Esophagus (tissue), 2 donors: Measurements from ENCODE around the gene TMEM131L. TPM values are rescaled to one million over a fixed set of nuclear protein-coding genes. Genes with fewer than 3 reads are reported as not detected.
"Not testable (repeated sequence)": the region's sequence is repeated elsewhere in the genome, so short reads cannot be mapped to it uniquely, and the experiment has no call there.

ENCODE experiments used
- H3K27ac ChIP-seq, 2 donors: one replicate each; pipeline ENCODE4 v1.5.1; 2013; ENCODE audit warnings: low read depth in 2 of 2, mild to moderate bottlenecking in 2 of 2, inconsistent platforms in 1 of 2, low read length in 1 of 2, moderate library complexity in 1 of 2
- H3K27me3 ChIP-seq, 2 donors: one replicate each; pipeline ENCODE4 v1.6.1; 2013; ENCODE audit warnings: low read length in 2 of 2, control low read depth in 1 of 2, mild to moderate bottlenecking in 1 of 2; ENCODE audit not compliant: insufficient read depth in 2 of 2, control insufficient read depth in 1 of 2
- H3K36me3 ChIP-seq, 2 donors: one replicate each; pipeline ENCODE4 v1.6.1; 2013; ENCODE audit warnings: low read length in 1 of 2; ENCODE audit not compliant: control insufficient read depth in 2 of 2, insufficient read depth in 2 of 2
- H3K4me1 ChIP-seq, 2 donors: one replicate each; pipeline ENCODE4 v1.6.1; 2013; ENCODE audit warnings: low read length in 1 of 2; ENCODE audit not compliant: control insufficient read depth in 2 of 2, insufficient read depth in 2 of 2
- H3K4me3 ChIP-seq, 2 donors: one replicate each; pipeline ENCODE4 v1.5.1; 2013; ENCODE audit warnings: low read length in 2 of 2, mild to moderate bottlenecking in 2 of 2, low read depth in 1 of 2, moderate library complexity in 1 of 2
- H3K9me3 ChIP-seq, 2 donors: one replicate each; pipeline ENCODE4 v1.6.1; 2013; ENCODE audit warnings: mild to moderate bottlenecking in 2 of 2, low read depth in 1 of 2, low read length in 1 of 2, moderate library complexity in 1 of 2; ENCODE audit not compliant: control insufficient read depth in 2 of 2, insufficient read depth in 1 of 2
- WGBS, 2 donors: extraction: QIAGEN DNeasy Blood & Tissue Kit; methylation state at CpG; one replicate each; pipeline ENCODE4 v1.1.7; 2013; 5-methylcytosine and 5-hydroxymethylcytosine counted together
- polyA plus RNA-seq, 2 donors: library from polyadenylated mRNA; stranded (reverse); fragments of 200-250 nt; gene quantifications; one replicate each; pipeline ENCODE4 v1.2.3, GENCODE V29; 2013
- donor health status: healthy with polysubstance abuse.
- donor health status: Bipolar disorder and iron deficiency.

Gene TMEM131L
- polyA plus RNA-seq, 2 donors: 3.4 to 4.0 TPM

DNA sequence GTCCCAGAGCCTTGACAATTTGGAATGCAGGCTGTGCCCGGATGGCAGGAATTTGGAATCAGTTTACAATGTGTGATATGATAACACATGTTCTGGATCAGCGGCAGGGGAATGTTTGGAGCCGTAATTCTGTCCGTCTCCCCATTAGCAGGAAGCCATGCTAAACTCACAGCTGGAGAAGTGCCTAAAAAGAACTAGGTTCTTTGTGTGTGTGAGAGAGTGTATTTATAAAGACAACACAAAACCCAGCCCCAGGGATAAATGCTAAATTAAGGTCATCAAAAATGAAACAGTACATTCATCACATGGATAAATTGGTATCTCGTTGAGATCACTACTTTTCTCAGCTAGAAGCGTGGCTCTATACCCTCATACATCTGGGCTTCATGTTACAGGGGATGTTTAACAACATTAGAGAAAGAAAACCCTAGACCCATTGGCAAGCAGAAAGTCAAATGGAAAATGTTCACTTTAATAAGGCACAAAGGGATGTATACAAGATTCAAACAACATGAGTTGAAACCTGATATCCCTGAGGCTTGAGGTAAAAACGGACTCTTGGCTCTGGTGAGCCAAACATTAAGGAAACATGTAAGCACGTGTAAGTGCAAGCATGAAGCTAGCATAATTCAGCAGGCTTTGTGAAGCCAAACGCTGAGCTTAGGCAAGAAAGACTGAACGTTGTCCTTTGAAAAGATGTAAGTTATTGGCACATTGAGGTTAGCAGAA is 18.0 kb upstream of the TMEM131L start:
- Histone ChIP-seq H3K36me3 (no peaks in the 10 kb centered on the region), H3K4me3 (no peak overlapping the region), H3K9me3 (no peaks in the 10 kb centered on the region), H3K27me3 (no peaks in the 10 kb centered on the region), H3K4me1 (no peaks in the 10 kb centered on the region), H3K27ac (peak overlapping the region in 1 of 2 donors; percentile 31)
- WGBS, 2 donors: 25 to 36% methylated on average over 10 of the region's 10 CpGs

DNA sequence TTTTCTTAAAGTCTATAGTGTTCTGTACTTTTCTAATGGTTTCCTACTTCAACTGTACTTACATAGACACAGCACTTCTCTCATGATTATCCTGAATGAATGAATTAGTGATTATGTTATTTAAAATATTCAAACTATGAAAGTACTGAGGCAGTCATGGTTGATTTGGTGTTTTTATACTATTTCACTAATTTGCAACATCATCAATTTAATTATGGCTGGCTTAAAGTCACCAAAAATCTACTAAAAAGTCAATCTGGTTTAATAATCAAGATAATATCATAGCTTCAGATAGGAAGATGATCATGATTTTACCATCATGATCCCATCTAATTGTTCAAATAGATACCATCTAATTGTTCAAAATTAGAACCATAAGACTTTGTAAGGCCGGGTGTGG is 16.8 kb upstream of the TMEM131L start:
- Histone ChIP-seq H3K36me3 (no peaks in the 10 kb centered on the region), H3K4me3 (no peak overlapping the region), H3K9me3 (no peaks in the 10 kb centered on the region), H3K4me1 (no peaks in the 10 kb centered on the region), H3K27ac (no peak overlapping the region), H3K27me3 (no peaks in the 10 kb centered on the region)
- 92 to 96% methylated on average over 1 of the region's 1 CpG for WGBS, 2 donors

DNA sequence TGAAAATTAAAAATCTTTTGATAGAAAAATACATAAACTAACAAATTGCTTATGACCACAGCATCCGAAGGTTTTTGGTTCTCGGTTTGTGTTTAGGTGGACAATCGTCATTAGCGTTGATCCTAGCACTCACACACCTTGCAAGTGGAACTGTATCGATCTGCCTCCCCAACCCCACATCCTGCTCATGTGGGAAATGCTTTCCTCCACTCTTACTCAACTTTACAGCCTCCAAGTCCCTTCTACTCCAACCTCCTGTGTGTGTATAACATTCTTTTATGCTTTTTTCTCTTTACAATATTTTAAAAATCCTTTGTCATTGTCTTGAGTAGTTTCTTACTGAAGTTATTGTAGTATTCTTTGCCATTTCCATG is 15.6 kb upstream of the TMEM131L start:
- Histone ChIP-seq H3K4me3 (no peak overlapping the region), H3K27ac (no peak overlapping the region), H3K4me1 (no peaks in the 10 kb centered on the region), H3K36me3 (no peaks in the 10 kb centered on the region), H3K9me3 (no peaks in the 10 kb centered on the region), H3K27me3 (no peaks in the 10 kb centered on the region)
- 78 to 81% methylated on average over 5 of the region's 5 CpGs for WGBS, 2 donors

DNA sequence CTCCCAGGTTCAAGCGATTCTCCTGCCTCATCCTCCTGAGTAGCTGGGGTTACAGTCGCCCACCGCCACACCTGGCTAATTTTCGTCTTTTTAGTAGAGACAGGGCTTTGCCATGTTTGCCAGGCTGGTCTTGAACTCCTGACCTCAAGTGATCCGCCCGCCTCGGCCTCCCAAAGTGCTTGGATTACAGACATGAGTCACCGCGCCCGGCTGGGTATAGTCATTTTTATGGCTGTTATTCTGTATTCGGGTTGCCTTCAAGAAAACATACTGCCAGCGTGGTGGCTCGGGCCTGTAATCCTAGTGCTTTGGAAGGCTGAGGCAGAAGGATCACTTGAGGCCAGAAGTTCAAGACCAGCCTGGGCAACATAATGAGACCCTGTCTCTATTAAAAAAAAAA is 15.0 kb upstream of the TMEM131L start:
- H3K4me3 ChIP-seq, H3K4me1 ChIP-seq, H3K36me3 ChIP-seq, H3K27ac ChIP-seq, H3K27me3 ChIP-seq, H3K9me3 ChIP-seq: not testable (repeated sequence)
- 63 to 85% methylated on average over 13 of the region's 13 CpGs for WGBS, 2 donors

DNA sequence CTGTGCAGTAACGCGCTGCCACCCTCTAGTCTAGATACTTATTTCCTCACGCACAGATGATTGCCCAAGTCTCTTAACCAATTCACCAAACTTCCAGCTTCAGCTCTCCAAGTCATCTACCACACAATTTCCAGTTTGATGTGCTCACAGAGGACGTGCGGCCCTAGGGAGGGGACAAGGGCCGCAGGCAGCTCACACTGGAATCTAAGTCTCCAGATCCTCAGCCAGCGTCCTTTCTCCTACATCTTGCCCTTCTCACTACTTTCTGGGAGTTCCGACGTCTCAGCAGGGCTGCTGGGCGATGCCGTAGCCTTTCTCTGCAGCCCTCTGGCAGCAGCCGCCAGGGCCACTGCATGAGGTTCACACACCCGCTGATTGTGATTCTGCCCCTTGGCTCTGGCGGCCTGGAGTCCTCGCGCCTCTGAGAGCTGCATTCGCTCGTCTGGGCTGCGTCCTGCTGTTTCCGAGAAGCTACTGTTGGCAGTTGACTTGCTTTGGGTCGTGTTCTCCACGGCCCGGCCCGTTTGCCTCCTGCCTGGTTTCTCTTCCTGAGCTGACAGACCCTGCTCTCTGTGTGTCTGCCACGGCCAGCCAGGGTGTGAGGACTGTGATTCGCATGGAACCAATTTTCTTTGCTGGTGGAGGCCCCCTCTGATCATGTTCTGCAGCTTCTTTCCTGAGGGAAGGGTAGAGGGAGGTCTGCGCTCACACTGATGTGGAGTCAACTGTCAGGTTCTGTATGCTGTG is 14.1 kb upstream of the TMEM131L start:
- Histone ChIP-seq H3K4me1 (no peaks in the 10 kb centered on the region), H3K9me3 (no peaks in the 10 kb centered on the region), H3K4me3 (no peak overlapping the region), H3K27me3 (no peaks in the 10 kb centered on the region), H3K36me3 (no peaks in the 10 kb centered on the region), H3K27ac (no peak overlapping the region)
- 92% methylated on average over 27 of the region's 27 CpGs for WGBS, 2 donors

DNA sequence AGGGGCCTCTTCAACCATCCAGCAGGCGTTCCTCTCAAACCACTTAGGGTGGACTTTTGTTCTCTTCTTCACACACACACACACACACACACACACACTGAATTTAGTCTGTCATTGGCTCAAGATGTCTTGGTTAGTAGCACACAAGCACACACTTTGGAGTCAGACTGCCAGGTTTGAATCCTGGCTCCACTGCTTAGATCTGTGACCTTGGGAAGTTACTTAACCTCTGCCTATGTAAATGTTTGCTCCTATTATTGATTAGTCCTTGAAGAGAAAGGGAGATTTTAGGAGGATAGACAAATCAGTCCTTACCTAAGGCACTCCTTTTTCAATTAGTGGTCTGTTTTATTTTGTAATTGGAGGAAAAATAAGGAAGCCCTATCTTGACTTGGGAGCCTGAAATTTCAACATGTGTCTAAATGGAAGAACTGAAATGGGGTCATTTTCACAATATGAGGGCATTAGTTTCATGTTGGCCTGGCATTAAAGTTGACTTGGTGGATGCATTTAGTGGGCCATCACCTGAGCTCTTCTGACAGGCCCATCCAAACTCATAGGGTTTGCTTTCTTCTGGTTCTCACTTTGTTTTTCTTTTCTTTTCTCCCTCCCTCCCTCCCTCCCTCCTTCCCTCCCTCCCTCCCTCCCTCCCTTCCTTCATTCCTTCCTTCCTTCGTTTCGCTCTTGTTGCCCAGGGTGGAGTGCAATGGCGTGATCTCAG is 13.3 kb upstream of the TMEM131L start:
- H3K27me3 ChIP-seq: no peaks in the 10 kb centered on the region

DNA sequence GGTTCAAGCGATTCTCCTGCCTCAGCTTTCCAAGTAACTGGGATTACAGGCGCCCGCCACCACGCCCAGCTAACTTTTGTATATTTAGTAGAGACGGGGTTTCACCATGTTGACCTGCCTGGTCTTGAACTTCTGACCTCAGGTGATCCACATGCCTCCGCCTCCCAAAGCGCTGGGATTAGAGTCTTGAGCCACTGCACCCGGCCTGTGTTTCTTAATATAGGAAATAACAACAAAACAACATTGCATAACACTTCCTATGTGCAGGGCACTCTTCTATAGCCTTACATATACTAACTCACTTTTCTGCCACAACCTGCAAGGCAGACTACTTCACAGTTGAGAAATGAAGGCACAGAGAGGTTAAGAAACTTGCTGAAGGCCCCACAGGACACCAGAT is 12.8 kb upstream of the TMEM131L start:
- no peaks in the 10 kb centered on the region for H3K36me3 ChIP-seq
- H3K4me3 ChIP-seq: no peak overlapping the region
- H3K4me1 ChIP-seq: no peaks in the 10 kb centered on the region
- WGBS, 2 donors: 77 to 81% methylated on average over 8 of the region's 8 CpGs
- no peak overlapping the region for H3K27ac ChIP-seq
- no peaks in the 10 kb centered on the region for H3K9me3 ChIP-seq
- no peaks in the 10 kb centered on the region for H3K27me3 ChIP-seq

More for the DNA sequence above, 13.3 kb upstream of the TMEM131L start:
- H3K27ac ChIP-seq: no peak overlapping the region
- WGBS, 2 donors: 95 to 98% methylated on average over 3 to 4 of the region's 4 CpGs
- no peaks in the 10 kb centered on the region for H3K9me3 ChIP-seq
- no peaks in the 10 kb centered on the region for H3K4me1 ChIP-seq
- H3K4me3 ChIP-seq: no peak overlapping the region
- no peaks in the 10 kb centered on the region for H3K36me3 ChIP-seq

DNA sequence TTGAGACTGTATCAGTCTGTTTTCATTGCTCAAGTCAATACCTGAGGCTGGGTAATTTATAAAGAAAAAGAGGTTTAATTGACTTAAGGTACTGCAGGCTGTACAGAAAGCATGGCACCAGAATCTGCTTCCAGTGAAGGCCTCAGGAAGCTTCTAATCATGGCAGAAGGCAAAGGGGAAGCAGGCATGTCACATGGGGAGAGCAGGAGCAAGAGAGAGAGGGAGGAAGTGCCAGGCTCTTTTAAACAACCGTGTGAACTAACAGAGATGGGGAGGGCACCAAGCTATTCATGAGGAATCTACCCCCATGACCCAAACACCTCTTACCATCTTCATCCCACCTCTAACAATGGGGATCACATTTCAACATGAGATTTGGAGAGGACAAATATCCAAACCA is 7.2 kb upstream of the TMEM131L start:
- Histone ChIP-seq H3K4me3 (no peak overlapping the region), H3K27me3 (no peaks in the 10 kb centered on the region), H3K9me3 (no peaks in the 10 kb centered on the region), H3K27ac (no peak overlapping the region), H3K36me3 (no peaks in the 10 kb centered on the region), H3K4me1 (no peaks in the 10 kb centered on the region)
- 54 to 70% methylated on average over 1 of the region's 1 CpG for WGBS, 2 donors

DNA sequence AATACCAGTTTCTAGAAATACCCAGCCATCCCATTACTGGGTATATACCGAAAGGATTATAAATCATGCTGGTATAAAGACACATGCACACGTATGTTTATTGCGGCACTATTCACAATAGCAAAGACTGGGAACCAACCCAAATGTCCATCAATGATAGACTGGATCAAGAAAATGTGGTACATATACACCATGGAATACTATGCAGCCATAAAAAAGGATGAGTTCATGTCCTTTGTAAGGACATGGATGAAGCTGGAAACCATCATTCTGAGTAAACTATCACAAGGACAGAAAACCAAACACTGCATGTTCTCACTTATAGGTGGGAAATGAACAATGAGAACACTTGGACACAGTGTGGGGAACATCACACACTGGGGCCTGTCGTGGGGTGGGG is 4.6 kb upstream of the TMEM131L start:
- 95 to 96% methylated on average over 4 of the region's 4 CpGs for WGBS, 2 donors
- not testable (repeated sequence) for H3K27ac ChIP-seq, H3K36me3 ChIP-seq, H3K27me3 ChIP-seq, H3K9me3 ChIP-seq, H3K4me1 ChIP-seq, H3K4me3 ChIP-seq
